ENCODE measurements around the gene ZNF598. TPM values are rescaled to one million over a fixed set of nuclear protein-coding genes. Genes with fewer than 3 reads are reported as not detected.

ZNF598 gene
- total and polyA plus RNA-seq, 2 of the 13 experiments (the other 11 are each of a cell fraction or from before 2014, with no cell fraction given) = 13.5 to 14.2 TPM

DNA sequence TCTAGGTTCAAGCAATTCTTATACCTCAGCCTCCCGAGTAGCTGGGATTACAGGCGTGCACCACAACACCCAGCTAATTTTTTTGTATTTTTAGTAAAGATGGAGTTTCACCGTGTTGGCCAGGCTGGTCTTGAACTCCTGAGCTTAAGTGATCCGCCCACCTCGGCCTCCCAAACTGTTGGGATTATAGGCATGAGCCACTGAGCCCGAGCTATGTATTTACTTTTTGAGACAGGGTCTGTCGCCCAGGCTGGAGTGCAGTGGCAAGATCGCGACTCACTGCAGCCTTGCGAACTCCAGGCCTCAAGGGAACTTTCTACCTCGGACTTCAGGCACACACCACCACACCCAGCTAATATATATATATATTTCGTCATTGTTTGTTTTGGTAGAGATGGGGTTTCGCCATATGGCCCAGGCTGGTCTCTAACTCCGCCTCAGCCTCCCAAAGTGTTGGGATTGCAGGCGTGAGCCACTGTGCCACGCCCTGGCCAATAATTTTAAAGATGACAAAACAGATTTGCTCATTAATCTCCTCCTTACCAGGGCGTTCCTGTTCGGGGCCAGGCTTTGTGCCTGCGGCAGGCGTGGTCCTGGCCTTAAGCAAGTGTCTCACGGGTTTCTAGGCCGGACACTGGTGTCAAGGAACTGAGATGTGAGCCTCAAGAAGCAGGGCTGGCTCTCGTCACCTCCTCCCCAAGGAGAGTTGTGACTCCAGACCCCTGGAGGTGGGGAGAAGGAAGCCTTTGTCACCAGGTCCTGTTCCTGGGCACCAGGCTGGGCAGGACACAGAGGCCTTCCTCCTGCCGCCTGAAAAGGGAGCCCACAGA is 5.7 kb upstream of the ZNF598 start (continued):
- TF ChIP-seq KLF12 (CRISPR knock-in tag; IDR thresholded peaks at IDR 0.05; ENCODE audit: borderline replicate concordance) (peak; percentile 57; the same call in 1 of the 2 replicates), PCBP1 (IDR thresholded peaks at IDR 0.05; ENCODE audit: borderline replicate concordance, low read depth, low read length) (no peak), ZNF12 (CRISPR knock-in tag; IDR thresholded peaks at IDR 0.05) (0 out of 2 replicates have a peak, but pooled peaks have one; percentile 37), HOXA9 (CRISPR knock-in tag; IDR thresholded peaks at IDR 0.05; ENCODE audit: borderline replicate concordance) (no peak), ZBTB21 (CRISPR knock-in tag; IDR thresholded peaks at IDR 0.05) (no peak), EP300 (IDR thresholded peaks at IDR 0.05; ENCODE audit: low read depth in 2 of 2, low read length in 2 of 2) (0 out of 4 replicates have a peak, but pooled peaks of 1 of the 2 experiments have one; percentile 36), EP300 (CRISPR knock-in tag; IDR thresholded peaks at IDR 0.05; ENCODE audit: borderline replicate concordance) (no peak), ZNF883 (CRISPR knock-in tag; IDR thresholded peaks at IDR 0.05; ENCODE audit: not compliant biosample characterization) (no peak), ZNF136 (CRISPR knock-in tag; IDR thresholded peaks at IDR 0.05; ENCODE audit: low read depth) (no peak), RFX1 (IDR thresholded peaks at IDR 0.05) (no peak), PHF5A (CRISPR knock-in tag; IDR thresholded peaks at IDR 0.05; ENCODE audit: low read depth, unreplicated experiment) (no peak), NFE2 (CRISPR knock-in tag; IDR thresholded peaks at IDR 0.05) (no peak), ZNF546 (CRISPR knock-in tag; conservative IDR thresholded peaks at IDR 0.05) (no peak), DNMT1 (CRISPR knock-in tag; IDR thresholded peaks at IDR 0.05) (no peak), CCAR2 (optimal IDR thresholded peaks at IDR 0.05; ENCODE audit: low read depth, low read length) (no peak), CBX1 (IDR thresholded peaks at IDR 0.05; ENCODE audit: low read depth) (no peak), ZNF660 (CRISPR knock-in tag; IDR thresholded peaks at IDR 0.05; ENCODE audit: borderline replicate concordance, low read depth) (no peak)
- TF ChIP-seq, protein P1, sequence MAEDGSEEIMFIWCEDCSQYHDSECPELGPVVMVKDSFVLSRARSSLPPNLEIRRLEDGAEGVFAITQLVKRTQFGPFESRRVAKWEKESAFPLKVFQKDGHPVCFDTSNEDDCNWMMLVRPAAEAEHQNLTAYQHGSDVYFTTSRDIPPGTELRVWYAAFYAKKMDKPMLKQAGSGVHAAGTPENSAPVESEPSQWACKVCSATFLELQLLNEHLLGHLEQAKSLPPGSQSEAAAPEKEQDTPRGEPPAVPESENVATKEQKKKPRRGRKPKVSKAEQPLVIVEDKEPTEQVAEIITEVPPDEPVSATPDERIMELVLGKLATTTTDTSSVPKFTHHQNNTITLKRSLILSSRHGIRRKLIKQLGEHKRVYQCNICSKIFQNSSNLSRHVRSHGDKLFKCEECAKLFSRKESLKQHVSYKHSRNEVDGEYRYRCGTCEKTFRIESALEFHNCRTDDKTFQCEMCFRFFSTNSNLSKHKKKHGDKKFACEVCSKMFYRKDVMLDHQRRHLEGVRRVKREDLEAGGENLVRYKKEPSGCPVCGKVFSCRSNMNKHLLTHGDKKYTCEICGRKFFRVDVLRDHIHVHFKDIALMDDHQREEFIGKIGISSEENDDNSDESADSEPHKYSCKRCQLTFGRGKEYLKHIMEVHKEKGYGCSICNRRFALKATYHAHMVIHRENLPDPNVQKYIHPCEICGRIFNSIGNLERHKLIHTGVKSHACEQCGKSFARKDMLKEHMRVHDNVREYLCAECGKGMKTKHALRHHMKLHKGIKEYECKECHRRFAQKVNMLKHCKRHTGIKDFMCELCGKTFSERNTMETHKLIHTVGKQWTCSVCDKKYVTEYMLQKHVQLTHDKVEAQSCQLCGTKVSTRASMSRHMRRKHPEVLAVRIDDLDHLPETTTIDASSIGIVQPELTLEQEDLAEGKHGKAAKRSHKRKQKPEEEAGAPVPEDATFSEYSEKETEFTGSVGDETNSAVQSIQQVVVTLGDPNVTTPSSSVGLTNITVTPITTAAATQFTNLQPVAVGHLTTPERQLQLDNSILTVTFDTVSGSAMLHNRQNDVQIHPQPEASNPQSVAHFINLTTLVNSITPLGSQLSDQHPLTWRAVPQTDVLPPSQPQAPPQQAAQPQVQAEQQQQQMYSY (CRISPR knock-in tag; IDR thresholded peaks at IDR 0.05) = no peak
- TF ChIP-seq, protein P2, sequence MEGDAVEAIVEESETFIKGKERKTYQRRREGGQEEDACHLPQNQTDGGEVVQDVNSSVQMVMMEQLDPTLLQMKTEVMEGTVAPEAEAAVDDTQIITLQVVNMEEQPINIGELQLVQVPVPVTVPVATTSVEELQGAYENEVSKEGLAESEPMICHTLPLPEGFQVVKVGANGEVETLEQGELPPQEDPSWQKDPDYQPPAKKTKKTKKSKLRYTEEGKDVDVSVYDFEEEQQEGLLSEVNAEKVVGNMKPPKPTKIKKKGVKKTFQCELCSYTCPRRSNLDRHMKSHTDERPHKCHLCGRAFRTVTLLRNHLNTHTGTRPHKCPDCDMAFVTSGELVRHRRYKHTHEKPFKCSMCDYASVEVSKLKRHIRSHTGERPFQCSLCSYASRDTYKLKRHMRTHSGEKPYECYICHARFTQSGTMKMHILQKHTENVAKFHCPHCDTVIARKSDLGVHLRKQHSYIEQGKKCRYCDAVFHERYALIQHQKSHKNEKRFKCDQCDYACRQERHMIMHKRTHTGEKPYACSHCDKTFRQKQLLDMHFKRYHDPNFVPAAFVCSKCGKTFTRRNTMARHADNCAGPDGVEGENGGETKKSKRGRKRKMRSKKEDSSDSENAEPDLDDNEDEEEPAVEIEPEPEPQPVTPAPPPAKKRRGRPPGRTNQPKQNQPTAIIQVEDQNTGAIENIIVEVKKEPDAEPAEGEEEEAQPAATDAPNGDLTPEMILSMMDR (CRISPR knock-in tag; IDR thresholded peaks at IDR 0.05) = no peak
- TF ChIP-seq, protein P3, sequence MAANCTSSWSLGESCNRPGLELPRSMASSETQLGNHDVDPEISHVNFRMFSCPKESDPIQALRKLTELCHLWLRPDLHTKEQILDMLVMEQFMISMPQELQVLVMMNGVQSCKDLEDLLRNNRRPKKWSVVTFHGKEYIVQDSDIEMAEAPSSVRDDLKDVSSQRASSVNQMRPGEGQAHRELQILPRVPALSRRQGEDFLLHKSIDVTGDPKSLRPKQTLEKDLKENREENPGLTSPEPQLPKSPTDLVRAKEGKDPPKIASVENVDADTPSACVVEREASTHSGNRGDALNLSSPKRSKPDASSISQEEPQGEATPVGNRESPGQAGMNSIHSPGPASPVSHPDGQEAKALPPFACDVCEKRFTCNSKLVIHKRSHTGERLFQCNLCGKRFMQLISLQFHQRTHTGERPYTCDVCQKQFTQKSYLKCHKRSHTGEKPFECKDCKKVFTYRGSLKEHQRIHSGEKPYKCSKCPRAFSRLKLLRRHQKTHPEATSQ (CRISPR knock-in tag; IDR thresholded peaks at IDR 0.05; ENCODE audit: borderline replicate concordance) = no peak
- TF ChIP-seq, protein P4, sequence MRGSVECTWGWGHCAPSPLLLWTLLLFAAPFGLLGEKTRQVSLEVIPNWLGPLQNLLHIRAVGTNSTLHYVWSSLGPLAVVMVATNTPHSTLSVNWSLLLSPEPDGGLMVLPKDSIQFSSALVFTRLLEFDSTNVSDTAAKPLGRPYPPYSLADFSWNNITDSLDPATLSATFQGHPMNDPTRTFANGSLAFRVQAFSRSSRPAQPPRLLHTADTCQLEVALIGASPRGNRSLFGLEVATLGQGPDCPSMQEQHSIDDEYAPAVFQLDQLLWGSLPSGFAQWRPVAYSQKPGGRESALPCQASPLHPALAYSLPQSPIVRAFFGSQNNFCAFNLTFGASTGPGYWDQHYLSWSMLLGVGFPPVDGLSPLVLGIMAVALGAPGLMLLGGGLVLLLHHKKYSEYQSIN (CRISPR knock-in tag; IDR thresholded peaks at IDR 0.05; ENCODE audit: borderline replicate concordance) = no peak

All from HepG2 (cell line).